ENCODE data around the gene MBNL1. TPM values are rescaled to one million over a fixed set of nuclear protein-coding genes. Genes with fewer than 3 reads are reported as not detected.

The MBNL1 gene
- total RNA-seq, 2 donors from 2014 or later: 299 to 323 TPM

DNA sequence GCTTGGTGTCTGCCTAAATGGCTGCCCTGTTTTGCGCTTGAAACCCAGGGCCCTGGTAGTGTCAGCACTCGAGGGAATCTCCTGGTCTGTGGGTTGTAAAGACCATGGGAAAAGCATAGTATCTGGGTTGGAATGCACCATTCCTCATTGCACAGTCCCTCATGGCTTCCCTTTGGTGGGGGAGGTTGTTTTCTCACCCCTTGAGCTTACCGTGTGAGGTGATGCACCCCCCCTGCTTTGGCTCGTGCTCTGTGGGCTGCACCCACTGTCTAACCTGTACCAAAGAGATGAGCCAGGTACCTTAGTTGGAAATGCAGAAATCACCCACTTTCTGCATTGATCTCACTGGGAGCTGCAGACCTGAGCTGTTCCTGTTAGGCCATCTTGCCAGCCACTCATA is 104.7 kb downstream of the MBNL1 start:
- Mint-ChIP-seq H3K36me3 (ENCODE audit: insufficient read depth in 2 of 2) (peaks cover 17 to 41% of the 10 kb centered on the region in 2 donors), H3K9me3 (peaks cover 0 to 2% of the 10 kb centered on the region in 2 donors), H3K4me3 (no peak overlapping the region), H3K27ac (no peak overlapping the region), H3K4me1 (ENCODE audit: low read depth) (peaks cover 87% of the 10 kb centered on the region), H3K27me3 (ENCODE audit: low read depth) (no peaks in the 10 kb centered on the region)
- peak in 1 of 2 donors; percentile 37 for ATAC-seq (replicated peaks in 1 of 2)
- DNase-seq: no peak

DNA sequence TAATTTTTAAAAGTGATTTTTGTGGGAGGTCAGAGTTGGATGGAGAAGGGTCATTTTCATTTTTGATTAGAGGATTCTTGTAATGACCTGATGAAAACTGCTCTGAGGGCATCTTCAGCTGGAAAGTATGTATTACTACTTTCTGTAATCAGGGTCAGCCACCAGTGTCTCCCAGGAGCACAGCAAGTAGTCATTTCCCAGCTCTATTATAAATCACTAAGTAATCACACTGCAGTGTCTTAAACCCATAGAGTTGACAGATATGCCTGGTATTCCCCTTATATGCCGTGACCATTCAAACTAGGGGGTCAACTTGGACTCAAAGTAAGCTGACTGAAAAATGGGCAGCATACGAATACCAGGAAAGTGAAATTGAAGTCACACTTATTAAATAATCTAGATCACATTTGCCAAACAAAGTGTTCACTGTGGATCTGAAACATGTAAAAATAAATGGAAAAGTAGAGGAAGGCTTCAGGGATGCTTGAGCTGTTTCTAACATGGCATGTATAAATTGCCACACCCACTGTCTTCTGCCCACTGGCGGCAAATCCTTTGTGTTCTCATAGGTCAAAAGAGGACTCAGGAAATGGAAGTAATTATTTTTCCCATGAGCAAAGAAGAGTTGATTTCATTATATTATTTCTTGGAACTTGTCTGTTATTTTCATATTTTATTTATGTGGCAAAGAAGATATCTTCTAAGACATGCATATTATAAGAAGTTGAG is 105.7 kb downstream of the MBNL1 start:
- ATAC-seq (replicated peaks in 1 of 2) (no peak), DNase-seq (no peak)
- Mint-ChIP-seq H3K36me3 (ENCODE audit: insufficient read depth in 2 of 2) (peaks cover 17 to 34% of the 10 kb centered on the region in 2 donors), H3K27me3 (ENCODE audit: low read depth) (no peaks in the 10 kb centered on the region), H3K27ac (peak overlapping the region; percentile 64), H3K4me1 (ENCODE audit: low read depth) (peaks cover 85% of the 10 kb centered on the region), H3K4me3 (peak overlapping the region in 1 of 2 donors; percentile 37), H3K9me3 (peaks cover 0 to 2% of the 10 kb centered on the region in 2 donors)

DNA sequence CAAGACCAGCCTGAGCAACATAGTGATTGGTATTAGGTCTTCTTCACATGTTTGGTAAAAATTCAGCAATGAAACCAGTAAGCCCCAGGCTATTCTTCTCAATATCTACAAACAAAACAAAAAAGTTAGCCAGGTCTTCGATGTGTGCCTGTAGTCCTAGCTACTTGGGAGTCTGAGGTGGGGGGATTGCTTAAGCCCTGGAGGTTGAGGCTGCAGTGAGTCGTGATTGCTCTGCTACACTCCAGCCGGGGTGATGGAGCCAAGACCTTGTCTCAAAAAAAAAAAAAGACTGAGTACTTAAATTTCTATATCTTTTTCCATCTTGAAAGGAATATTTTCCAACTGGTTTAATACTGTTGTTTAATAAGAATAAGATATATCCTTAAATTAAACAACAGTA is 106.8 kb downstream of the MBNL1 start:
- H3K4me3 Mint-ChIP-seq: no peak overlapping the region
- peak overlapping the region; percentile 37 for H3K27ac Mint-ChIP-seq
- no peak for DNase-seq
- H3K9me3 Mint-ChIP-seq: peaks cover 0 to 2% of the 10 kb centered on the region in 2 donors
- H3K4me1 Mint-ChIP-seq (ENCODE audit: low read depth): peaks cover 86% of the 10 kb centered on the region
- H3K36me3 Mint-ChIP-seq (ENCODE audit: insufficient read depth in 2 of 2): peaks cover 13 to 27% of the 10 kb centered on the region in 2 donors
- no peak for ATAC-seq (replicated peaks in 1 of 2)
- no peaks in the 10 kb centered on the region for H3K27me3 Mint-ChIP-seq (ENCODE audit: low read depth)

DNA sequence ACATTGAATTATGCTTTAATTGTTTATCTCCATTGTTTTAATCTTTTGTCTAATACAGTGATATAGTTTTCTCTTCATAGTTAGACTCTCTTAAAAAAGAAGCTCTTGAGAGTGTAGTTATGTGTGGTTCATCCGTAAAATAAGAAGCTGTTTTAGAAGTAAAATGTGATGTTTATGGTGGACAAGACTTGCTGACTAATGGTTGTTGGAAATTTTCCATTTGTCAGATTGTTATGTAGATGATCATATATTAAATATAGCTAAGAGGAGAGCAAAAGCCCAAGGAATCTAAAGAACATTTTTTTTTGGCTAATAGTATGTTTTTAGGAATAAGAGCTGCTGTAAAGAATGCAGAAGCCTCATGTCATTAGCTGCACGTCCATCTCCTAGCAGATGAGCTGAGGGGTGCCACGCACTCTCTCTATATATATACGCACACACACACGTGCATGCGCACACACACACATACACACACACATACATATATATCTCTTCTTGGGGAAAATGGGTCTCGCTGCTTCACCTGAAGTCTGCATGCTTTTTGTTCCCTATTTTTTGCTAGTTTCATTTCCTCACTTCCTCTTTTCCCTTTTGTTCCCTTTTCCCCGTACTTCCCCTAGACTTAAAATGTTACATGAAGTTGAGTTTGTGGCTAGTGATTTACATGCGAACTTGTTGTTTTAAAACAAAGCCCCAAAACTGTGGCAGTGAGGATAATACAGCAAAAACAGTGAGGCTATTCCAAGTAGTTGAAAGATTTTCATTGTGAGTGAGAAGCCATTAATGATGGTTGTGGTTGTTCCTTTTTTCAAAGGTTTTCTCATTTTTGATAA is 107.8 kb downstream of the MBNL1 start:
- ATAC-seq (replicated peaks in 1 of 2) (no peak), DNase-seq (no peak)
- Mint-ChIP-seq H3K9me3 (peaks cover 0 to 2% of the 10 kb centered on the region in 2 donors), H3K27me3 (ENCODE audit: low read depth) (no peaks in the 10 kb centered on the region), H3K4me1 (ENCODE audit: low read depth) (peaks cover 79% of the 10 kb centered on the region), H3K36me3 (ENCODE audit: insufficient read depth in 2 of 2) (peaks cover 9 to 19% of the 10 kb centered on the region in 2 donors), H3K4me3 (peak overlapping the region in 1 of 2 donors; percentile 20), H3K27ac (peak overlapping the region; percentile 85)

DNA sequence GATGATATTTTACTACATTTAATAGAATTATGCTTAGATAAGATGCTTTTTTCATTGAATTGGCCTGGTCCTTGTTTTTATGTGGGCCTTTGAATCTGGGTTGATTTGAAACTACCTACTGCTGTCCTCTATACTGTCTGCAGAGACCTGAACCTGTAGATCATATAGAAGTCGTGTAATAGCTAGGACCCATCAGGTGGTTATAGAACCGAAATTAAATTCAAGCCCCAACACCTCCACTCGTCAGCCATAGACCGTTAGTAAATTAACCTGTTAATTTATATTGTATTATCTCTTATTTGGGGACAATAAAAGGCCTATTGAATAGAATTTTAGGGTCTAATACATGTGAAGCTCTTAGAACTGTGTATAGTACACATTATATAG is 108.4 kb downstream of the MBNL1 start:
- H3K9me3 Mint-ChIP-seq: peaks cover 0 to 2% of the 10 kb centered on the region in 2 donors
- ATAC-seq (replicated peaks in 1 of 2) (no peak), DNase-seq (no peak)
- H3K27ac Mint-ChIP-seq: peak overlapping the region; percentile 64
- no peaks in the 10 kb centered on the region for H3K27me3 Mint-ChIP-seq (ENCODE audit: low read depth)
- H3K4me1 Mint-ChIP-seq (ENCODE audit: low read depth): peaks cover 79% of the 10 kb centered on the region
- no peak overlapping the region for H3K4me3 Mint-ChIP-seq
- H3K36me3 Mint-ChIP-seq (ENCODE audit: insufficient read depth in 2 of 2): peaks cover 5 to 13% of the 10 kb centered on the region in 2 donors

DNA sequence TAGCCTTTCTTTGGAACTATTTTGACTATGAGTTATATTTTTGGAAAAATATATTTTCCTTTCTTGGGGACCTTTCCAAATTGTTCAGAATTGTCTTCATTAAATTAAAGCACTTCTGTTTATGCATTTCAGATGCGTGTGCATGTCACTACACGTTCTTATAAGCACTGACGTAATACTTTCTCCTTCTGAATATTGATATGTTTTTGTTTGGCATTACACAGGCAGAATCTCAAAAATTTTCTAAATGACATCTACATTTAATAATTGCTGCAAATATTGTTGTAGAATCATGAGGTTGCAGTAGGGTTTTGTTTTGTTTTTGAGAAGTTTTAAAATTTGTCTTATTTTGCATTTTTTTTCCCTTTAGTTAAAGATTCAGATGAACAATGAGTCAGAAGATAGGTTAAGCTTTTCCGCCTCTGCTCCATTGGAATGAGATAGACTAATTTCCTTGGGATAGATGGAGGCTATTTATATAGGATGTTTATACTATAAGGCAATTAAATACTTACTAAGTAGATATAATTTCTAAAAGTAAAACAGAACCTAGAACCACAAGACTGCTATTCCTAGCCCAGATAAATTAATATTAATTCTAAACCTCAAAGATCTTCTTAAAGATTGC is 110.8 kb downstream of the MBNL1 start:
- no peaks in the 10 kb centered on the region for H3K27me3 Mint-ChIP-seq (ENCODE audit: low read depth)
- peak overlapping the region in 1 of 2 donors; percentile 55 for H3K4me3 Mint-ChIP-seq
- H3K36me3 Mint-ChIP-seq (ENCODE audit: insufficient read depth in 2 of 2): peaks cover 2 to 6% of the 10 kb centered on the region in 2 donors
- DNase-seq: no peak
- H3K9me3 Mint-ChIP-seq: no peaks in the 10 kb centered on the region
- H3K27ac Mint-ChIP-seq: peak overlapping the region; percentile 76
- no peak for ATAC-seq (replicated peaks in 1 of 2)
- H3K4me1 Mint-ChIP-seq (ENCODE audit: low read depth): peaks cover 79% of the 10 kb centered on the region

DNA sequence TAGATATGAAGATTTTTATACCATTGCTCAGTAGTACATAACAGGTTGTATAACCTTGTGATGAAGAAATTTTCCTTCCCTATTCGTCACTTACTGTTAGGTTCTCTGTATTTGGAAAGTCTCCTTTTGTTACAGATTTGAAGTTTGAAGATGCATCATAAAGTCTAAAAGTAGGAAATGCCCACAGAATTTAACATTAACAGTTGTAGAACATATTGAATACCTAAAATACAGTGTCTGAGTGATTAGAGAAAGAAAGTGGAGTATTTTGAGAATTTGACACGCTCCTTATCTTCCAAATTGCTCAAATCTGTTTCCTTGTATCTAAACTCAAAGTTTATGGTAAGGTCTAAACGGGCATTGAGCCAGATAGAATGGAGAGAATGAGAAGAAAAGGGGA is 111.3 kb downstream of the MBNL1 start:
- Mint-ChIP-seq H3K36me3 (ENCODE audit: insufficient read depth in 2 of 2) (peaks cover 2 to 6% of the 10 kb centered on the region in 2 donors), H3K4me3 (peak overlapping the region in 1 of 2 donors; percentile 55), H3K4me1 (ENCODE audit: low read depth) (peaks cover 78% of the 10 kb centered on the region), H3K9me3 (no peaks in the 10 kb centered on the region), H3K27me3 (ENCODE audit: low read depth) (no peaks in the 10 kb centered on the region), H3K27ac (peak overlapping the region; percentile 91)
- ATAC-seq (replicated peaks in 1 of 2): no peak
- no peak for DNase-seq

DNA sequence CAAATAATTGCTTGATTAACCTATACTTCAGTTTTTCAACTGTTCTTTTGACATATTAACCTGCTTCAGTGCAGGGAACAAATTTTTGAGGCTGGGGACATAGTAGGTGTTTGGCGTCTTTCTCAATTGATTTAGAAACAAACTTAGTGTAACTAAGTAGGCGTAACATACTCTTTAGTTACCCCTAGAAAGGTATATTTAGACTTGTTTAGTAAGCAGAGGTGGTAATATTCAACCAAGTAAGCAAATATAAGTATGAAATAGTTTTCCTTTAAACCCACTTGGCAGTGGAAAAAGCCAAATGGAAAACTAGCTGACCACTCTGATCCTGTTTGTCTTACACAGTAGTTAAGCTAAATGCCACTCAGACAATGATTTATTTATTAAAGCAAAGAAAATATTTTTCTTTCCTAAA is 113.2 kb downstream of the MBNL1 start:
- Mint-ChIP-seq H3K4me3 (peak overlapping the region; percentile 6 to 82), H3K27me3 (ENCODE audit: low read depth) (no peaks in the 10 kb centered on the region), H3K9me3 (no peaks in the 10 kb centered on the region), H3K36me3 (ENCODE audit: insufficient read depth in 2 of 2) (peaks cover 0 to 4% of the 10 kb centered on the region in 2 donors), H3K4me1 (ENCODE audit: low read depth) (peaks cover 78% of the 10 kb centered on the region), H3K27ac (peak overlapping the region; percentile 77)
- ATAC-seq (replicated peaks in 1 of 2): no peak
- DNase-seq: no peak

DNA sequence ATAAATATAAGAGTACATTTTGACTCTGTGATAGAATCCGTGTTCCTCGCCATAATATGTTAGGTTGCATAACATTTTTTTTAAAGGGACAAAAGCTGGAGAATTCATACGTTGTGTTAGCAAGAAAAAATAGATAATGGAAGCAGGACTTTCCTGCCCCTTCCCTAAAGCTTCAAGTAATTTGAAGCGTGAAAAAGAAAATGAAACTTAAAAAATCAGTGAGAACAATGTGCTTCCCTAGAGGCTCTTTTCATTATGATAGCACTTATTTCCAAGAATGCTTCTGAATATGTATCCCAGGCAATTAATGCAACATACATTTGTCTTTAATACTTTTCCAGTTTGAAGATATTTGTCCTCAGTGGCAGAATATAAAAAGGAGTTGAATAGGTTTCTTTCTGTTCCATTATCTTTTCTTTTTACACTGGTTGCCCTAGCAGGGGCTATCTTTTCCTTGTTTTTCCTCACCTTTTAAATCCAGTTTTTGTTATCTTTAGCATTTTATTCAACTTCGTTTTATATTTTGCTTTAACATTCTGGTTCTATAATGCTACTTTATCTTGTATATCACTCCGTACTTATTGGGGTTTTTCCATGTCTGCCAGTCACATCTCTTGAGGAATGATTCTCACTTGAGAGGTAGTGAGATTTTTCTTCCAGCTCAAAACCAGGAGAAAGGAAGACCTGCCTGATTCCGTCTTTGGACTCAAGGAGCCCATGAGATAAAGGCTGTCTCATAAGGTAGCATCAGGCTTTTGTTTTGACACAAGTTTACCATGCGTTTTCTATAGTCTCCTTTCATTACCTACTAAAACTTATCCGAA is 113.8 kb downstream of the MBNL1 start:
- ATAC-seq (replicated peaks in 1 of 2) (no peak), DNase-seq (no peak)
- H3K36me3 Mint-ChIP-seq (ENCODE audit: insufficient read depth in 2 of 2): peaks cover 0 to 1% of the 10 kb centered on the region in 2 donors
- no peaks in the 10 kb centered on the region for H3K27me3 Mint-ChIP-seq (ENCODE audit: low read depth)
- peak overlapping the region; percentile 76 to 82 for H3K4me3 Mint-ChIP-seq
- H3K4me1 Mint-ChIP-seq (ENCODE audit: low read depth): peaks cover 77% of the 10 kb centered on the region
- H3K9me3 Mint-ChIP-seq: no peaks in the 10 kb centered on the region
- H3K27ac Mint-ChIP-seq: peak overlapping the region; percentile 97

DNA sequence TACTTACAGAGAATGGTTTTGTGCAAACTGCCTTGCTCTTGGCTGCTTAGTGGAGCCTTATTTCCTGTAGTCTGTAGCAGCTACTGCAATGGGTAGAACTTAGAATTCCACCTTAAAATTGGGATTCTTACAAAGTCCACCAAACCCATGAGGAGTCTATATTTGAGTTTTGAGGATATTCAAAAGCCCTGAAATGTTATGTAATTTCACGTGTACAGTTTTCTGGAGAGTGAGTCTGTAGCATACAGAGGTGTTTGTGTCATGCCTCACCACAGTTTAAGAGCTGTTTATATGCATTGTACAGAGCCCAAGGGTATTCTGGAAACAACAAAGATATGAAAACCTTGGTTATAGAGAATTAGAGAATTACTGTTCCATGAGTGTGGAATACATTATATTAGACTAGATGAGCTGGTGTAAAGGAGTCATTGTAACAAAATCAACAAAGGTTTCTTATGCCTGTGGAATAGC is 114.4 kb downstream of the MBNL1 start:
- peak in 1 of 2 donors; percentile 36 for ATAC-seq (replicated peaks in 1 of 2)
- Mint-ChIP-seq H3K9me3 (no peaks in the 10 kb centered on the region), H3K36me3 (ENCODE audit: insufficient read depth in 2 of 2) (no peaks in the 10 kb centered on the region), H3K27me3 (ENCODE audit: low read depth) (no peaks in the 10 kb centered on the region), H3K27ac (peak overlapping the region; percentile 97), H3K4me1 (ENCODE audit: low read depth) (peaks cover 77% of the 10 kb centered on the region), H3K4me3 (peak overlapping the region; percentile 6 to 82)
- no peak for DNase-seq

DNA sequence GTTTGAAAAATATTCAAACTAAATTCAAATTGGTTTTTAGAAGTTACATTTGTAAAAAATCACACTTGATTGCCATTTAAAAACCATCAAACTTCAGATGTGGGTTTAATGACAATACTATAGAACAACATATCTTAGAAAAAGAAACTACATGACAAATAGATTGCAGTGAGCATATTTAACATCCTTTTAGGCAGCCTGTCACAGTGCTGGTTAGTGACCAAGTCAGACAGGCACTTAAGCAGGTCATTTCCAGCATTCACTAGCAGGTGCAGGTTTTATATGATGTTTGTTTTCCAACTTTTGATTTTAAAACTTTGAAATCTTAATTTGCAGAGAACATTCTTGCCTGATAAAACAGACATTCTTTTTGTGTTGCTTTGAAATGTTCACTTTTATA is 115.7 kb downstream of the MBNL1 start:
- H3K4me3 Mint-ChIP-seq: peak overlapping the region in 1 of 2 donors; percentile 55
- DNase-seq (no peak), ATAC-seq (replicated peaks in 1 of 2) (peak; percentile 72 to 87)
- H3K36me3 Mint-ChIP-seq (ENCODE audit: insufficient read depth in 2 of 2): peaks cover 0 to 2% of the 10 kb centered on the region in 2 donors
- H3K4me1 Mint-ChIP-seq (ENCODE audit: low read depth): peaks cover 81% of the 10 kb centered on the region
- H3K27me3 Mint-ChIP-seq (ENCODE audit: low read depth): no peaks in the 10 kb centered on the region
- no peaks in the 10 kb centered on the region for H3K9me3 Mint-ChIP-seq
- peak overlapping the region; percentile 76 for H3K27ac Mint-ChIP-seq

DNA sequence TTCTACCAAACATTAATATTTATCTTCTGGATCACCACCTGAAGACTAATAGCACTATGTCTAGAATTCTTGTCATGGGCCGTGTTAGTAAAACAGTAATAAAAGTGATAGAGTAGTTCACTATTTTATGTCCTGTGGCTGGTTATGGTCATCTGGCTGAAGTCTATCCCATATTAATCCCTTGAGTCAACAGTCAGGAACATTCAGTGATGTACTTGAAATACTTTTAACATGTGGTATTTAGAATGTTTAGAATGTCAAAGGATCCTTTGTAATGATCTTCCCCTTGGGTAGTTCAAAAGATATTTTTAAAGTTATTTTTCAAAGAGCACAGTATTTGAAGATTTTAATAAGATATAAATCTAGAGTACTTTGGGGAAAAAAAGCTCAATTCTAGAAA is 117.0 kb downstream of the MBNL1 start:
- no peak overlapping the region for H3K4me3 Mint-ChIP-seq
- peaks cover 0 to 3% of the 10 kb centered on the region in 2 donors for H3K36me3 Mint-ChIP-seq (ENCODE audit: insufficient read depth in 2 of 2)
- ATAC-seq (replicated peaks in 1 of 2) (no peak), DNase-seq (no peak)
- H3K9me3 Mint-ChIP-seq: no peaks in the 10 kb centered on the region
- H3K27ac Mint-ChIP-seq: peak overlapping the region; percentile 80
- no peaks in the 10 kb centered on the region for H3K27me3 Mint-ChIP-seq (ENCODE audit: low read depth)
- peaks cover 76% of the 10 kb centered on the region for H3K4me1 Mint-ChIP-seq (ENCODE audit: low read depth)
